Adrenal gland (tissue), 5 donors: ENCODE results near the gene MYO18B.

Source experiments
- POLR2A ChIP-seq, 2 donors: fragments of 450-650 bp; IDR thresholded peaks; one replicate each; pipeline ENCODE4 v1.6.1; 2017; ENCODE audit warnings: antibody characterized with exemption in 2 of 2, mild to moderate bottlenecking in 2 of 2, moderate library complexity in 1 of 2
- TF ChIP-seq, protein P1 (sequence below), 6 experiments: fragments of 450-650 bp in 4 of 6; fragments of 200-600 bp in 2 of 6; sonication (generic) in 1 of 6; IDR thresholded peaks; 1 replicate in 5 of 6; 2 replicates in 1 of 6; pipeline versions ENCODE4 v1.5.1 to v1.8.0; 2016 to 2021; ENCODE audit warnings: antibody characterized with exemption in 6 of 6, mild to moderate bottlenecking in 2 of 6, moderate library complexity in 1 of 6
- donor health status: DM: no; HTN: no; CAD: no.

DNA sequence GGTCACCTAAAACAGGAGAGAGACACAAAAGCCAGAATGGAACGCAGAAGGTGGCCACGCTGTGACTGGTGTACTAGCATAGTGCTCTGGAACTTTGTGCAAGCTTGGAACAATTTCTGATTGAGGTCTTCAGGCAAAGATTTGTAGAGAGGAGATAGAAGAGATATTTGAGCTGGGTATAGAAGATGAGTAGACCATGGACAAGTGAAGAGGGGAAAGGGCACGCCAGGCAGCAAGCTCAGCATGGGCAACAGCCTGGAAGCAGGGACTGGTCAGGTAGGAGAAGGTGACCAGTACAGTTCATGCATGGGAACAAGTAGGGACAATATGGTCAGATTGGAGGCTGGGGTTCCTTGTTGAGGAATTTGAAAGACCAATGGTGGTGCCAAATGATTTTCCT is 24.4 kb downstream of the MYO18B start:
- TF ChIP-seq, protein P1, sequence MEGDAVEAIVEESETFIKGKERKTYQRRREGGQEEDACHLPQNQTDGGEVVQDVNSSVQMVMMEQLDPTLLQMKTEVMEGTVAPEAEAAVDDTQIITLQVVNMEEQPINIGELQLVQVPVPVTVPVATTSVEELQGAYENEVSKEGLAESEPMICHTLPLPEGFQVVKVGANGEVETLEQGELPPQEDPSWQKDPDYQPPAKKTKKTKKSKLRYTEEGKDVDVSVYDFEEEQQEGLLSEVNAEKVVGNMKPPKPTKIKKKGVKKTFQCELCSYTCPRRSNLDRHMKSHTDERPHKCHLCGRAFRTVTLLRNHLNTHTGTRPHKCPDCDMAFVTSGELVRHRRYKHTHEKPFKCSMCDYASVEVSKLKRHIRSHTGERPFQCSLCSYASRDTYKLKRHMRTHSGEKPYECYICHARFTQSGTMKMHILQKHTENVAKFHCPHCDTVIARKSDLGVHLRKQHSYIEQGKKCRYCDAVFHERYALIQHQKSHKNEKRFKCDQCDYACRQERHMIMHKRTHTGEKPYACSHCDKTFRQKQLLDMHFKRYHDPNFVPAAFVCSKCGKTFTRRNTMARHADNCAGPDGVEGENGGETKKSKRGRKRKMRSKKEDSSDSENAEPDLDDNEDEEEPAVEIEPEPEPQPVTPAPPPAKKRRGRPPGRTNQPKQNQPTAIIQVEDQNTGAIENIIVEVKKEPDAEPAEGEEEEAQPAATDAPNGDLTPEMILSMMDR (IDR thresholded peaks at IDR 0.05) = no peak
- no peak for TF ChIP-seq POLR2A (IDR thresholded peaks at IDR 0.05)
